Fibroblast of lung (primary cell): ENCODE results near the gene MAK.
"Not testable (repeated sequence)": the region's sequence is repeated elsewhere in the genome, so short reads cannot be mapped to it uniquely, and the experiment has no call there.

Experiments used
- EZH2 ChIP-seq: IDR thresholded peaks from 2 replicates; pipeline ENCODE4 v1.5.1; 2012; ENCODE audit warnings: low read length, control low read depth, mild to moderate bottlenecking; ENCODE audit errors: missing control alignments
- TF ChIP-seq, protein P1 (sequence below), 2 donors: IDR thresholded peaks in 1 of 2; conservative IDR thresholded peaks in 1 of 2; 1 replicate in 1 of 2; 2 replicates in 1 of 2; pipeline ENCODE4 v1.5.1; 2011 to 2012; ENCODE audit warnings: low read length in 2 of 2, control low read depth in 1 of 2, inconsistent platforms in 1 of 2, low read depth in 1 of 2, mild to moderate bottlenecking in 1 of 2

DNA sequence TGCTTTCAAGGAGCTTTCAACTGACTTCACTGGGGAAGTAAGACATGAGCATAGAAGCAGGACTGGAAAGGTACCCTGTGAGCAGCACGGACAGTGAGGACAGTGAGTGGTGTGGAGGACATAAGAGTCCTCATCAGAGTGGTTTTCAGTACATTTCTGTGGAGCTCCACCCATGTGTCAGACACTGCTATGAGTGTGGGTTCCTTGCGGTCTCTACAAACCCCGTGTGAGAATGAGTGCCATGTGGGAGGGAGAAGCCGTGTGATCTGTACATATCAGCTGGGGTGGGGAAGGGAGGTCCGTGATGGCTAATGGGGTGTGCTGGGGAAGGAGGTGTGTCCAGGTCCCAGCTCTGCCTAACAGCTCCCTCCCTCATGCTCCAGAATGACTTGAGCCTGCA lies 86.6 kb downstream of the MAK start:
- TF ChIP-seq, protein P1, sequence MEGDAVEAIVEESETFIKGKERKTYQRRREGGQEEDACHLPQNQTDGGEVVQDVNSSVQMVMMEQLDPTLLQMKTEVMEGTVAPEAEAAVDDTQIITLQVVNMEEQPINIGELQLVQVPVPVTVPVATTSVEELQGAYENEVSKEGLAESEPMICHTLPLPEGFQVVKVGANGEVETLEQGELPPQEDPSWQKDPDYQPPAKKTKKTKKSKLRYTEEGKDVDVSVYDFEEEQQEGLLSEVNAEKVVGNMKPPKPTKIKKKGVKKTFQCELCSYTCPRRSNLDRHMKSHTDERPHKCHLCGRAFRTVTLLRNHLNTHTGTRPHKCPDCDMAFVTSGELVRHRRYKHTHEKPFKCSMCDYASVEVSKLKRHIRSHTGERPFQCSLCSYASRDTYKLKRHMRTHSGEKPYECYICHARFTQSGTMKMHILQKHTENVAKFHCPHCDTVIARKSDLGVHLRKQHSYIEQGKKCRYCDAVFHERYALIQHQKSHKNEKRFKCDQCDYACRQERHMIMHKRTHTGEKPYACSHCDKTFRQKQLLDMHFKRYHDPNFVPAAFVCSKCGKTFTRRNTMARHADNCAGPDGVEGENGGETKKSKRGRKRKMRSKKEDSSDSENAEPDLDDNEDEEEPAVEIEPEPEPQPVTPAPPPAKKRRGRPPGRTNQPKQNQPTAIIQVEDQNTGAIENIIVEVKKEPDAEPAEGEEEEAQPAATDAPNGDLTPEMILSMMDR (conservative IDR thresholded peaks at IDR 0.05 in 1 of 2, IDR thresholded peaks at IDR 0.05 in 1 of 2; ENCODE audit: low read depth in 1 of 2, low read length in 2 of 2), result not testable (repeated sequence)
- TF ChIP-seq EZH2, result not testable (repeated sequence)
